CD14-positive monocyte (primary cell): ENCODE data around the gene IGF1R. TPM values are rescaled to one million over a fixed set of nuclear protein-coding genes. Genes with fewer than 3 reads are reported as not detected.
A peak's percentile ranks its signal among the peaks of the same experiment; 100 is the strongest.

Experiments
- DNase-seq, 3 donors: peaks; one replicate each; pipeline ENCODE4 v3.0.0-alpha.2; 2011 to 2022
- H2AFZ ChIP-seq: 2 replicates; pipeline ENCODE4 v1.6.0; 2012; ENCODE audit warnings: mild to moderate bottlenecking, low read depth, low read length, inconsistent platforms; ENCODE audit not compliant: insufficient read depth, poor library complexity, severe bottlenecking
- H3K27ac ChIP-seq, 2 donors: 1 replicate in 1 of 2; 2 replicates in 1 of 2; pipeline ENCODE4 v1.5.1; 2012 to 2013; ENCODE audit warnings: low read length in 2 of 2, control low read depth in 1 of 2, inconsistent platforms in 1 of 2, low read depth in 1 of 2, mild to moderate bottlenecking in 1 of 2
- H3K27me3 ChIP-seq, 2 donors: one replicate each; pipeline versions ENCODE4 v1.6.0 to v1.6.1; 2011 to 2013; ENCODE audit warnings: low read length in 2 of 2; ENCODE audit not compliant: control insufficient read depth in 2 of 2, insufficient read depth in 2 of 2
- H3K36me3 ChIP-seq, 2 donors: replicated peaks in 1 of 2; 1 replicate in 1 of 2; 2 replicates in 1 of 2; pipeline versions ENCODE4 v1.5.1 to v1.6.1; 2012 to 2013; ENCODE audit warnings: low read length in 2 of 2, control low read depth in 1 of 2, inconsistent platforms in 1 of 2, mild to moderate bottlenecking in 1 of 2; ENCODE audit not compliant: insufficient read depth in 2 of 2, control insufficient read depth in 1 of 2
- H3K4me1 ChIP-seq, 2 donors: 1 replicate in 1 of 2; 2 replicates in 1 of 2; pipeline versions ENCODE4 v1.5.1 to v1.6.1; 2012 to 2013; ENCODE audit warnings: low read length in 2 of 2, control low read depth in 1 of 2, inconsistent platforms in 1 of 2, mild to moderate bottlenecking in 1 of 2, moderate library complexity in 1 of 2; ENCODE audit not compliant: insufficient read depth in 2 of 2, control insufficient read depth in 1 of 2
- H3K4me2 ChIP-seq: replicated peaks from 2 replicates; pipeline ENCODE3; 2012; ENCODE audit warnings: low read length, moderate library complexity, mild to moderate bottlenecking; ENCODE audit not compliant: poor library complexity, severe bottlenecking; ENCODE audit errors: extremely low read depth
- H3K4me3 ChIP-seq, 3 experiments: fragments of 200-600 bp in 1 of 3; sonication (generic) in 1 of 3; replicated peaks in 1 of 3; 1 replicate in 2 of 3; 2 replicates in 1 of 3; pipeline ENCODE4 v1.5.1; 2011 to 2013; ENCODE audit warnings: low read length in 3 of 3, mild to moderate bottlenecking in 3 of 3, control low read depth in 2 of 3, low read depth in 2 of 3, inconsistent platforms in 1 of 3, moderate library complexity in 1 of 3
- H3K79me2 ChIP-seq: 2 replicates; pipeline ENCODE4 v1.6.0; 2012; ENCODE audit warnings: mild to moderate bottlenecking, control low read depth, inconsistent platforms, low read length, moderate library complexity; ENCODE audit not compliant: insufficient read depth
- H3K9ac ChIP-seq: 2 replicates; pipeline ENCODE4 v1.6.0; 2017; ENCODE audit warnings: low read length, mild to moderate bottlenecking; ENCODE audit not compliant: insufficient read depth, poor library complexity, severe bottlenecking
- H3K9me3 ChIP-seq, 2 donors: replicated peaks in 1 of 2; 1 replicate in 1 of 2; 2 replicates in 1 of 2; pipeline versions ENCODE4 v1.5.1 to v1.6.1; 2012 to 2013; ENCODE audit warnings: low read length in 2 of 2, control low read depth in 1 of 2; ENCODE audit not compliant: control insufficient read depth in 1 of 2, insufficient read depth in 1 of 2
- H4K20me1 ChIP-seq: 2 replicates; pipeline ENCODE4 v1.6.0; 2012; ENCODE audit warnings: mild to moderate bottlenecking, low read length, control low read depth, moderate library complexity; ENCODE audit not compliant: insufficient read depth
- H3K27ac Mint-ChIP-seq, 7 donors: one replicate each; pipeline ENCODE4 v1.8.0; 2020; ENCODE audit warnings: mild to moderate bottlenecking in 7 of 7, mixed read lengths in 7 of 7, moderate library complexity in 6 of 7, inconsistent platforms in 2 of 7
- H3K27me3 Mint-ChIP-seq, 3 donors: one replicate each; pipeline ENCODE4 v1.8.0; 2021 to 2022; ENCODE audit warnings: low read depth in 3 of 3, mild to moderate bottlenecking in 3 of 3, mixed read lengths in 3 of 3, moderate library complexity in 3 of 3, inconsistent platforms in 1 of 3
- H3K36me3 Mint-ChIP-seq, 2 donors: one replicate each; pipeline ENCODE4 v1.8.0; 2020; ENCODE audit warnings: mixed read lengths in 2 of 2, inconsistent platforms in 1 of 2, mild to moderate bottlenecking in 1 of 2
- H3K4me1 Mint-ChIP-seq: one replicate; pipeline ENCODE4 v1.8.0; 2020; ENCODE audit warnings: mild to moderate bottlenecking, mixed read lengths
- H3K4me3 Mint-ChIP-seq, 2 donors: one replicate each; pipeline ENCODE4 v1.8.0; 2020; ENCODE audit warnings: mild to moderate bottlenecking in 2 of 2, mixed read lengths in 2 of 2, moderate library complexity in 1 of 2
- H3K9me3 Mint-ChIP-seq, 7 donors: one replicate each; pipeline ENCODE4 v1.8.0; 2020 to 2022; ENCODE audit warnings: mixed read lengths in 7 of 7, mild to moderate bottlenecking in 6 of 7, moderate library complexity in 6 of 7, inconsistent platforms in 2 of 7
- WGBS: methylation state at CpG from one replicate; pipeline ENCODE4 v1.1.5; 2013; ENCODE audit warnings: missing lambda C conversion rate; ENCODE audit not compliant: insufficient coverage; 5-methylcytosine and 5-hydroxymethylcytosine counted together
- intact Hi-C, 2 donors: fragments of 100-400 bp; cut with micrococcal nuclease; formaldehyde crosslinking; loops; one replicate each; pipeline versions ENCODE4 v1.15.0 to v1.15.1; 2023
- polyA plus RNA-seq, 3 donors: library from polyadenylated mRNA; depleted of rRNA in 1 of 3; unstranded in 2 of 3; stranded (reverse) in 1 of 3; fragments of 300-500 nt in 2 of 3; fragments of >200 nt in 1 of 3; fragmentation: Illumina TruSeq in 2 of 3; gene quantifications; 1 replicate in 2 of 3; 2 replicates in 1 of 3; pipeline ENCODE4 v1.2.3, GENCODE V29; 2012 to 2021
- TF ChIP-seq, protein P1 (sequence below): fragments of 200-600 bp; IDR thresholded peaks from one replicate; pipeline ENCODE4 v1.8.0; 2022; ENCODE audit warnings: antibody characterized with exemption, mild to moderate bottlenecking

The IGF1R gene
- polyA plus RNA-seq, 3 donors = 0.35 to 4.9 (median 0.67) TPM

DNA sequence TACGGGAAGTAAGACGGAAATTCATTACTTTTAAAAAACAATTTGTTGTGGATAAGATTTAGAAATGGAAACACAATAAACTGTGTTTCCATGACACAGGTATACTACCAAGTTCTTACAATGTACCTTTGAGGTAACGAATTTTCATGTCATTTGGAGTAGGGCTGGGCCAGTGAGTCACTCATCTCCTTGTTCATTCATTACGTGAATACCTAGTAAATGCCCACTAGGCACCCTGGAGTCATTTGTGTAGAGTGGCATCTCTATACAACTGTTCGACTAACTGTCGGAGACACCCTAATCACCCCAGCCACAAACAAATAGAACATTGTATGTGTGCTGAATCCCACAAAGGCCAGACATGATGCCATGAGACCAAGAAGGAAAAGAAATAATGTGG is 94.8 kb downstream of the IGF1R start:
- peaks cover 0 to 2% (median 0%) of the 10 kb centered on the region in 7 donors for H3K9me3 Mint-ChIP-seq

DNA sequence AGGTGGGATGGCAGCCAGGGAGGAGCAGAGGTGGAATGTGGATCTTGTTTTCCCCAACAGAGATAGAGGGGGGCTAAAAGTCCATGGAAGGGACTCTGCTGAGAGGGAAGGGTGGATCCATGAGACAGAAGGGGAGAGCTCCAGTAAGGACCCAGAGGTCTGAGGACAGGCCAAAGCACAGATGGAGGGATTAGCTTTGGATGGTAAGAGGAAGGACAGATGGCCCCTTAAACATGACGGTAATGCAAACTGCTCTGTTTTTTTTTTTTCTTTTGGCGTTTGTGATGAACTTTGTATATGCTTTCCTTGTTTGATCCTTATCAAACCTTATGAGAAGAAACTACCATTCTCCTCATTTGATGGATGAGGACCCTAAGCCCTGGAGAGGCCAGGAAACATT is 96.2 kb downstream of the IGF1R start:
- Histone ChIP-seq H3K36me3 (no peaks in the 10 kb centered on the region), H3K9ac (no peak overlapping the region), H3K27ac (peak overlapping the region in 1 of 2 donors; percentile 10), H4K20me1 (peaks cover 85% of the 10 kb centered on the region), H3K27me3 (no peaks in the 10 kb centered on the region), H3K9me3 (no peaks in the 10 kb centered on the region), H3K4me1 (peaks cover 10 to 21% of the 10 kb centered on the region in 2 donors), H3K4me3 (no peak overlapping the region), H3K79me2 (peaks cover 83% of the 10 kb centered on the region), H2AFZ (no peak overlapping the region), H3K4me2 (no peak overlapping the region)
- no peaks in the 10 kb centered on the region for H3K36me3 Mint-ChIP-seq
- intact Hi-C loops = no loop called here
- no CpG with 5 or more reads among the region's 2 CpGs for WGBS
- DNase-seq = no peak
- TF ChIP-seq, protein P1, sequence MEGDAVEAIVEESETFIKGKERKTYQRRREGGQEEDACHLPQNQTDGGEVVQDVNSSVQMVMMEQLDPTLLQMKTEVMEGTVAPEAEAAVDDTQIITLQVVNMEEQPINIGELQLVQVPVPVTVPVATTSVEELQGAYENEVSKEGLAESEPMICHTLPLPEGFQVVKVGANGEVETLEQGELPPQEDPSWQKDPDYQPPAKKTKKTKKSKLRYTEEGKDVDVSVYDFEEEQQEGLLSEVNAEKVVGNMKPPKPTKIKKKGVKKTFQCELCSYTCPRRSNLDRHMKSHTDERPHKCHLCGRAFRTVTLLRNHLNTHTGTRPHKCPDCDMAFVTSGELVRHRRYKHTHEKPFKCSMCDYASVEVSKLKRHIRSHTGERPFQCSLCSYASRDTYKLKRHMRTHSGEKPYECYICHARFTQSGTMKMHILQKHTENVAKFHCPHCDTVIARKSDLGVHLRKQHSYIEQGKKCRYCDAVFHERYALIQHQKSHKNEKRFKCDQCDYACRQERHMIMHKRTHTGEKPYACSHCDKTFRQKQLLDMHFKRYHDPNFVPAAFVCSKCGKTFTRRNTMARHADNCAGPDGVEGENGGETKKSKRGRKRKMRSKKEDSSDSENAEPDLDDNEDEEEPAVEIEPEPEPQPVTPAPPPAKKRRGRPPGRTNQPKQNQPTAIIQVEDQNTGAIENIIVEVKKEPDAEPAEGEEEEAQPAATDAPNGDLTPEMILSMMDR = no peak
- peaks cover 40% of the 10 kb centered on the region for H3K4me1 Mint-ChIP-seq
- H3K4me3 Mint-ChIP-seq = no peak overlapping the region
- peaks cover 0 to 1% (median 0%) of the 10 kb centered on the region in 7 donors for H3K9me3 Mint-ChIP-seq
- H3K27ac Mint-ChIP-seq = no peak overlapping the region
- peaks cover 0 to 2% (median 0%) of the 10 kb centered on the region in 3 donors for H3K27me3 Mint-ChIP-seq

More for the DNA sequence above, 94.8 kb downstream of the IGF1R start:
- Mint-ChIP-seq H3K27ac (no peak overlapping the region), H3K4me1 (peaks cover 46% of the 10 kb centered on the region), H3K4me3 (no peak overlapping the region), H3K27me3 (peaks cover 0 to 5% (median 0%) of the 10 kb centered on the region in 3 donors), H3K36me3 (no peaks in the 10 kb centered on the region)
- H3K9me3 ChIP-seq = no peaks in the 10 kb centered on the region
- intact Hi-C loops = no loop called here
- H3K27ac ChIP-seq = no peak overlapping the region
- H2AFZ ChIP-seq = no peak overlapping the region
- no peaks in the 10 kb centered on the region for H3K36me3 ChIP-seq
- WGBS = no CpG with 5 or more reads among the region's 6 CpGs
- no peak for DNase-seq
- H3K4me1 ChIP-seq = peaks cover 10 to 27% of the 10 kb centered on the region in 2 donors
- TF ChIP-seq, protein P1 = no peak
- H3K9ac ChIP-seq = no peak overlapping the region
- H3K4me2 ChIP-seq = no peak overlapping the region
- peaks cover 83% of the 10 kb centered on the region for H4K20me1 ChIP-seq
- H3K27me3 ChIP-seq = no peaks in the 10 kb centered on the region
- H3K79me2 ChIP-seq = peaks cover 81% of the 10 kb centered on the region
- no peak overlapping the region for H3K4me3 ChIP-seq
